Caco-2 (cell line): ENCODE results near the gene SEZ6L2. TPM values are rescaled to one million over a fixed set of nuclear protein-coding genes. Genes with fewer than 3 reads are reported as not detected.

Experiments used
- BruUV-seq: library from RNA; stranded (reverse); fragments of 400-500 nt; replicated peaks from 2 replicates; lab custom pipeline; 2021; lab: Mats Ljungman, UMichigan
- CTCF ChIA-PET: fragments of 300-600 bp; sonication (Branson Sonifier 250); formaldehyde crosslinking; loops from one replicate; lab custom pipeline; 2022; ENCODE audit warnings: antibody characterized with exemption; lab: Charles Lee
- POLR2A ChIA-PET: fragments of 300-600 bp; sonication (Branson Sonifier 250); formaldehyde crosslinking; loops from one replicate; lab custom pipeline; 2022; ENCODE audit warnings: antibody characterized with exemption; lab: Charles Lee
- DNase-seq, 2 experiments: peaks; one replicate each; pipeline versions ENCODE4 v3.0.0 to v3.0.0-alpha.2; 2020 to 2022
- H3K27me3 ChIP-seq: replicated peaks from 2 replicates; pipeline ENCODE4 v1.6.0; 2011; ENCODE audit warnings: low read length; ENCODE audit not compliant: control insufficient read depth, insufficient read depth
- H3K36me3 ChIP-seq: 2 replicates; pipeline ENCODE4 v1.5.1; 2011; ENCODE audit warnings: low read length; ENCODE audit not compliant: control insufficient read depth, insufficient read depth
- H3K4me1 ChIP-seq: fragments of 250-450 bp; sonication (Bioruptor Pico); 2 replicates; pipeline ENCODE4 v1.5.1; 2020; ENCODE audit warnings: mild to moderate bottlenecking
- H3K4me3 ChIP-seq: 2 replicates; pipeline ENCODE4 v1.5.1; 2011; ENCODE audit warnings: low read depth, mild to moderate bottlenecking, control low read depth, low read length
- H3K9me3 ChIP-seq: fragments of 250-450 bp; sonication (Bioruptor Pico); 2 replicates; pipeline ENCODE4 v1.5.1; 2020; ENCODE audit warnings: mild to moderate bottlenecking, moderate library complexity
- H3K27ac Mint-ChIP-seq: one replicate; pipeline ENCODE4 v1.8.0; 2022; ENCODE audit warnings: mixed read lengths; ENCODE audit not compliant: unreplicated experiment
- H3K27me3 Mint-ChIP-seq: one replicate; pipeline ENCODE4 v1.8.0; 2022; ENCODE audit warnings: mixed read lengths; ENCODE audit not compliant: insufficient read depth, unreplicated experiment
- H3K36me3 Mint-ChIP-seq: one replicate; pipeline ENCODE4 v1.8.0; 2022; ENCODE audit warnings: mild to moderate bottlenecking, mixed read lengths; ENCODE audit not compliant: insufficient read depth, unreplicated experiment
- H3K4me1 Mint-ChIP-seq: one replicate; pipeline ENCODE4 v1.8.0; 2022; ENCODE audit warnings: low read depth, mixed read lengths; ENCODE audit not compliant: unreplicated experiment
- H3K4me3 Mint-ChIP-seq: one replicate; pipeline ENCODE4 v1.8.0; 2022; ENCODE audit warnings: mild to moderate bottlenecking, moderate library complexity, mixed read lengths; ENCODE audit not compliant: unreplicated experiment
- H3K9me3 Mint-ChIP-seq: one replicate; pipeline ENCODE4 v1.8.0; 2022; ENCODE audit warnings: mixed read lengths; ENCODE audit not compliant: unreplicated experiment
- intact Hi-C: fragments of 100-400 bp; cut with micrococcal nuclease; formaldehyde crosslinking; loops from one replicate; pipeline ENCODE4 v1.10.0; 2022; ENCODE audit not compliant: unreplicated experiment
- total RNA-seq: library from RNA; stranded (reverse); gene quantifications from 2 replicates; pipeline ENCODE4 v1.2.3, GENCODE V29; 2022
- TF ChIP-seq, protein P1 (sequence below), 2 experiments: fragments of 200-600 bp in 1 of 2; IDR thresholded peaks; 1 replicate in 1 of 2; 2 replicates in 1 of 2; pipeline versions ENCODE4 v1.5.1 to v1.8.0; 2011 to 2022; ENCODE audit warnings: antibody characterized with exemption in 1 of 2, control low read depth in 1 of 2, inconsistent platforms in 1 of 2, low read depth in 1 of 2, low read length in 1 of 2, mild to moderate bottlenecking in 1 of 2, moderate library complexity in 1 of 2; ENCODE audit not compliant: insufficient read depth in 1 of 2, severe bottlenecking in 1 of 2, unreplicated experiment in 1 of 2

The SEZ6L2 gene
- total RNA-seq, 1 experiment from 2014 or later = 24.1 TPM

- Mint-ChIP-seq H3K36me3 (peaks cover 22% of the 10 kb centered on the region), H3K27ac (peak overlapping the region; percentile 10), H3K27me3 (no peaks in the 10 kb centered on the region), H3K9me3 (no peaks in the 10 kb centered on the region), H3K4me1 (peaks cover 6% of the 10 kb centered on the region), H3K4me3 (no peak overlapping the region)
- Histone ChIP-seq H3K27me3 (no peaks in the 10 kb centered on the region), H3K36me3 (0 out of 2 replicates have a peak, but pooled peaks cover 3% of the 10 kb centered on the region), H3K9me3 (no peaks in the 10 kb centered on the region), H3K4me1 (peaks cover 7% of the 10 kb centered on the region; the same call in 1 of the 2 replicates), H3K4me3 (no peak overlapping the region)
- TF ChIP-seq, protein P1, sequence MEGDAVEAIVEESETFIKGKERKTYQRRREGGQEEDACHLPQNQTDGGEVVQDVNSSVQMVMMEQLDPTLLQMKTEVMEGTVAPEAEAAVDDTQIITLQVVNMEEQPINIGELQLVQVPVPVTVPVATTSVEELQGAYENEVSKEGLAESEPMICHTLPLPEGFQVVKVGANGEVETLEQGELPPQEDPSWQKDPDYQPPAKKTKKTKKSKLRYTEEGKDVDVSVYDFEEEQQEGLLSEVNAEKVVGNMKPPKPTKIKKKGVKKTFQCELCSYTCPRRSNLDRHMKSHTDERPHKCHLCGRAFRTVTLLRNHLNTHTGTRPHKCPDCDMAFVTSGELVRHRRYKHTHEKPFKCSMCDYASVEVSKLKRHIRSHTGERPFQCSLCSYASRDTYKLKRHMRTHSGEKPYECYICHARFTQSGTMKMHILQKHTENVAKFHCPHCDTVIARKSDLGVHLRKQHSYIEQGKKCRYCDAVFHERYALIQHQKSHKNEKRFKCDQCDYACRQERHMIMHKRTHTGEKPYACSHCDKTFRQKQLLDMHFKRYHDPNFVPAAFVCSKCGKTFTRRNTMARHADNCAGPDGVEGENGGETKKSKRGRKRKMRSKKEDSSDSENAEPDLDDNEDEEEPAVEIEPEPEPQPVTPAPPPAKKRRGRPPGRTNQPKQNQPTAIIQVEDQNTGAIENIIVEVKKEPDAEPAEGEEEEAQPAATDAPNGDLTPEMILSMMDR (IDR thresholded peaks at IDR 0.05; ENCODE audit: insufficient read depth in 1 of 2, low read depth in 1 of 2, low read length in 1 of 2, severe bottlenecking in 1 of 2, unreplicated experiment in 1 of 2) = no peak
- intact Hi-C loops = loop anchor here (2.0 kb wide), 1 partner anchor 33 kb away; the partner anchor contains the start of gene PAGR1
- ChIA-PET CTCF (interaction anchor here (0.6 to 1.8 kb wide), 9 partner anchors 16 to 138 kb away, joined by 3 to 26 read pairs (median 5); partner anchors contain the start of genes MAZ and TMEM219), POLR2A (interaction anchor here (1.8 kb wide), 1 partner anchor 20 kb away, joined by 7 read pairs; no protein-coding TSS in a partner anchor)
- no TSS peak for BruUV-seq
- peak; percentile 62 for DNase-seq
Measured at GRCh38 chr16:29849505-29849904, 49.8 kb downstream of the SEZ6L2 start.

DNA sequence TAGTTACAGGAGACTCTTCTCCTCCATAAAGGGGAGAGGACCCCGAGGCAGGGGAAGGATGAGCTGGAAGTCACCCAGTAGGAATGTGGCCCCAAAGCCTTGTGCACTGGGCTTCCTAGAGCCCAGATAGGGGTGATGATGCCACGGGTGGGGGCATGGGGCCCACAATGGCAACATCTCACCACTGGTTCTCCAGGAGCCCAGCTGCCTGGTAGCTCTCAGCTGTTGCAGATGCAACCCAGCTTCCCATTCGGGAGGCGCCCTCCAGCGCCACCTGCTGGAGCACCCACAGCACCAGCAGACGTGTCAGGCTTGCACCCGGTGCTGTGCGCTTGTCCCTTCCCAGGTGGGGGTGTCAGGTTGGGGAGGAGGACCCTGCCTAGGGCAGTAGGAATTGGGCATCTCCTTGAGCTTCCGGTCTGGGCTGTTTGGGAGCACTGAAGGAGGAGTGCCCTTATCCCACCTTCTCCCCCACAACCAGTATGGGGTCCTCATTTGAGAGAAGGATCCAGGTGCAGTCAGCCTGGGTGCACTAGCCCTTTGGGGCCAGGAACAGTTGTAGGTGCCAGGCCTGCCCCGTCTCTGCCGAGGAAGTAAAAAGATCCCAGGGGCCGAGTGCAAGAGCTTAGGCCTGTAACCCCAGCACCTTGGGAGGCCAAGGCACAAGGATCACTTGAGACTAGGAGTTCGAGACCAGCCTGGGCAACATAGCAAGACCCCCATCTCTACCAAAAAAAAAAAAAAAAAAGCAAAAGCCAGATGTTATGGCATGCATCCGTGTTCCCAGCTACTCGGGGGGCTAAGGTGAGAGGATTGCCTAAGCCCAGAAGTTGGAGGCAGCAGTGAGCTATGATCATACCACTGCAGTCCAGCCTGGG, 50.7 kb downstream of the SEZ6L2 start:
- ChIA-PET POLR2A (interaction anchor here (0.6 to 1.8 kb wide), 2 partner anchors 19 to 25 kb away, joined by 4 to 7 read pairs; no protein-coding TSS in a partner anchor), CTCF (interaction anchor here (0.6 to 1.8 kb wide), 21 partner anchors 9 to 148 kb away, joined by 3 to 26 read pairs (median 4); partner anchors contain the start of genes CDIPT, MAZ, MVP and PAGR1)
- TF ChIP-seq, protein P1 (IDR thresholded peaks at IDR 0.05; ENCODE audit: insufficient read depth in 1 of 2, low read depth in 1 of 2, low read length in 1 of 2, severe bottlenecking in 1 of 2, unreplicated experiment in 1 of 2) = peak; percentile 55 to 73
- Mint-ChIP-seq H3K27ac (no peak overlapping the region), H3K27me3 (no peaks in the 10 kb centered on the region), H3K4me1 (peaks cover 6% of the 10 kb centered on the region), H3K4me3 (no peak overlapping the region), H3K9me3 (no peaks in the 10 kb centered on the region), H3K36me3 (peaks cover 22% of the 10 kb centered on the region)
- H3K9me3 ChIP-seq = no peaks in the 10 kb centered on the region
- intact Hi-C loops = loop anchor here (2.0 kb wide), 1 partner anchor 32 kb away; the partner anchor contains the start of gene PAGR1
- H3K4me3 ChIP-seq = no peak overlapping the region
- peak; percentile 65 to 70 for DNase-seq
- 0 out of 2 replicates have a peak, but pooled peaks cover 3% of the 10 kb centered on the region for H3K36me3 ChIP-seq
- no peaks in the 10 kb centered on the region for H3K27me3 ChIP-seq
- peaks cover 7% of the 10 kb centered on the region; the same call in 1 of the 2 replicates for H3K4me1 ChIP-seq
- BruUV-seq = no TSS peak

DNA sequence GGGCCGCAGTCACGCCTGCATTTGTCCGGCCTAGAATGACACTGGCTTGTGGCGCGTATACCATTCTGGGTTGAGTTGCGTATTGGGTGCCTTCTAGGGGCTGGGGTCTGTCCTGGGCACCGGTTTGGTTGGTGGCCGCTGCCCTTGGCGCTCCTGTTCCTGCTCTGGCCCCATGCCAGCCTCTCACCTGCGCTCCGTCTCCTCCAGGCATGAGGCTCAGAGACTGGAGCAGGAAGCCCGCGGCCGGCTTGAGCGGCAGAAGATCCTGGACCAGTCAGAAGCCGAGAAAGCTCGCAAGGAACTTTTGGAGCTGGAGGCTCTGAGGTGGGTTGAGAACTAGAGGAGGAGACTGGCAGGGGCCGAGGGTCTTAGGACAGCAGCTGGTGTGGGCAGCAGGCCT, 53.7 kb downstream of the SEZ6L2 start:
- no peaks in the 10 kb centered on the region for H3K9me3 Mint-ChIP-seq
- peaks cover 6% of the 10 kb centered on the region for H3K4me1 Mint-ChIP-seq
- Histone ChIP-seq H3K9me3 (no peaks in the 10 kb centered on the region), H3K36me3 (0 out of 2 replicates have a peak, but pooled peaks cover 3% of the 10 kb centered on the region), H3K4me3 (no peak overlapping the region), H3K27me3 (no peaks in the 10 kb centered on the region), H3K4me1 (peaks cover 7% of the 10 kb centered on the region; the same call in 1 of the 2 replicates)
- BruUV-seq = no TSS peak
- DNase-seq = no peak
- TF ChIP-seq, protein P1 (IDR thresholded peaks at IDR 0.05; ENCODE audit: insufficient read depth in 1 of 2, low read depth in 1 of 2, low read length in 1 of 2, severe bottlenecking in 1 of 2, unreplicated experiment in 1 of 2) = no peak
- intact Hi-C loops = no loop called here
- no peak overlapping the region for H3K4me3 Mint-ChIP-seq
- H3K27me3 Mint-ChIP-seq = no peaks in the 10 kb centered on the region
- H3K27ac Mint-ChIP-seq = no peak overlapping the region
- peaks cover 22% of the 10 kb centered on the region for H3K36me3 Mint-ChIP-seq
- ChIA-PET POLR2A (no interaction called here), CTCF (interaction anchor here (0.7 kb wide), 2 partner anchors 39 to 46 kb away, joined by 3 to 4 read pairs; no protein-coding TSS in a partner anchor)
